A673 (cell line): Measurements from ENCODE around the gene JARID2.

Experiments
- CTCF ChIP-seq: fragments of 300-800, 200-600 bp; sonication (generic); conservative IDR thresholded peaks from 2 replicates; pipeline ENCODE4 v1.5.1; 2017; ENCODE audit warnings: low read depth, mild to moderate bottlenecking, antibody characterized with exemption, low read length, moderate library complexity, mixed read lengths
- EZH2 ChIP-seq: fragments of 200-600 bp; sonication (generic); IDR thresholded peaks from 2 replicates; pipeline ENCODE4 v1.6.1; 2017; ENCODE audit warnings: borderline replicate concordance, low read depth, mild to moderate bottlenecking, mixed read lengths, antibody characterized with exemption, low read length; ENCODE audit not compliant: poor library complexity, severe bottlenecking

- TF ChIP-seq CTCF (no peak), EZH2 (no peak)
Observed at GRCh38 chr6:15510121-15510520, 264.3 kb downstream of the JARID2 start.
